SK-N-MC (cell line): ENCODE results near the gene TMEM107.

ENCODE experiments used
- EZH2 ChIP-seq: fragments of 200-600 bp; sonication (generic); IDR thresholded peaks from one replicate; pipeline ENCODE4 v1.6.1; 2017; ENCODE audit warnings: antibody characterized with exemption
- FOXP2 ChIP-seq: optimal IDR thresholded peaks from 2 replicates; pipeline ENCODE3; 2011; ENCODE audit warnings: mild to moderate bottlenecking, moderate library complexity; ENCODE audit not compliant: insufficient read depth; ENCODE audit errors: extremely low read length, control extremely low read depth
- POLR2AphosphoS5 ChIP-seq: IDR thresholded peaks from 2 replicates; pipeline ENCODE4 v1.6.1; 2012; ENCODE audit warnings: mild to moderate bottlenecking, low read depth, low read length, borderline replicate concordance

DNA sequence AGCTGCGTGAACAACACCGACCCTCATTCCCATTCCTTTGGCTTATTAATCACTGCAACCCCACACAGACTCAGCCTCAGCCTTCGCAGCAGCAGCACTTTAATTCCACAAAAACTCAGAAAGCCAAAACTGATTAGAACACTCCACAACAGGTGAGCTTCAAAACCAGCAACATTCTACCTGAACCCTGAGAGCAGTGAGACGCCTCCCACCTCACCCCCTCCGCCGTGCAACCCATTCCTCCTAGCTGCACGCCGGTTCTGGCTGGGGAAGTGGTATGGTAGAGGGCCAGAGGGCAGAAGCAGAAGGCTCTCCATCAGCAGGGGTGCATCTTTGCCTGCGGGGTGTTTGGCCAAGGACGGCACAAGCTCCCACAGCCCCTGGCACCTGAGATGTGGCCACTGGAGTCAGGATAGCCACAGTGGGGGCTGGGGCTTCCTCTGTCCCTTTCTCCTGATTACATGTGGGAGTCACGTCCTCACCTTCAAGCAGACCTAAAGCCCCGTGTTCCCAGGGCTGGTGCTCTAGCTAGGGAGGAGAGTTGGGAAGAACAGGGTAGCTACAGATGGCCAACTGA is 12.2 kb upstream of the TMEM107 start:
- TF ChIP-seq EZH2 = no peak
- no peak for TF ChIP-seq POLR2AphosphoS5
- no peak for TF ChIP-seq FOXP2
